Panc1 (cell line): ENCODE data around the gene AGBL5.

Experiments
- POLR2AphosphoS5 ChIP-seq: IDR thresholded peaks from 2 replicates; pipeline ENCODE4 v1.6.1; 2012; ENCODE audit warnings: mild to moderate bottlenecking, low read depth, low read length, moderate library complexity
- SIN3A ChIP-seq: IDR thresholded peaks from 2 replicates; pipeline ENCODE4 v1.6.1; 2012; ENCODE audit warnings: low read depth, mild to moderate bottlenecking, low read length, moderate library complexity, borderline replicate concordance; ENCODE audit not compliant: insufficient read depth
- TCF7L2 ChIP-seq: IDR thresholded peaks from 2 replicates; pipeline ENCODE4 v1.6.1; 2011; ENCODE audit warnings: mild to moderate bottlenecking, low read depth, low read length, inconsistent platforms
- TF ChIP-seq, protein P1 (sequence below): fragments of 450-650 bp; IDR thresholded peaks from 2 replicates; pipeline ENCODE4 v1.5.1; 2017; ENCODE audit warnings: mild to moderate bottlenecking
- TF ChIP-seq, protein P2 (sequence below), 2 experiments: IDR thresholded peaks; 2 replicates each; pipeline ENCODE4 v1.6.1; 2011 to 2012; ENCODE audit warnings: low read depth in 2 of 2, control low read depth in 1 of 2, low read length in 1 of 2, mild to moderate bottlenecking in 1 of 2, moderate library complexity in 1 of 2; ENCODE audit not compliant: insufficient read depth in 1 of 2

DNA sequence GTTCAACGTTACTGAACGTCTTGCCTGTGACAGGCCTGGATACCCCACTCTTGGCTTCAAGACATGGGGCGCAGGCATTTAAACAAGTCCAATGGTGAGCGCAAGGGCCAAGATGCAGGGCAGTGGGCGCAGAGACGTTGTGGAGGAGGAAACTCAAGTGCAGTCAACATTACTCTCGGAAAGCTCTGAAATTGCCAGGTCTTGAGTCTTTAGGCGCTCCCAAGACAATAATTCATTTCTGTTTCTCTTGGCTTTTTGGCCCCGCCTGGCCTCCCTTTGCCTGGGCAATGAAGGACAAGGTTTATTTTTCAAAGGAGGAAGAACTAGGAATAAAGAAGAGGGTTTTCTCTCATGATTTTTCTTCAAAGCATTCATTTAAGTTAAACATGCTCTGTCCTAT is 32.0 kb upstream of the AGBL5 start:
- TF ChIP-seq, protein P1, sequence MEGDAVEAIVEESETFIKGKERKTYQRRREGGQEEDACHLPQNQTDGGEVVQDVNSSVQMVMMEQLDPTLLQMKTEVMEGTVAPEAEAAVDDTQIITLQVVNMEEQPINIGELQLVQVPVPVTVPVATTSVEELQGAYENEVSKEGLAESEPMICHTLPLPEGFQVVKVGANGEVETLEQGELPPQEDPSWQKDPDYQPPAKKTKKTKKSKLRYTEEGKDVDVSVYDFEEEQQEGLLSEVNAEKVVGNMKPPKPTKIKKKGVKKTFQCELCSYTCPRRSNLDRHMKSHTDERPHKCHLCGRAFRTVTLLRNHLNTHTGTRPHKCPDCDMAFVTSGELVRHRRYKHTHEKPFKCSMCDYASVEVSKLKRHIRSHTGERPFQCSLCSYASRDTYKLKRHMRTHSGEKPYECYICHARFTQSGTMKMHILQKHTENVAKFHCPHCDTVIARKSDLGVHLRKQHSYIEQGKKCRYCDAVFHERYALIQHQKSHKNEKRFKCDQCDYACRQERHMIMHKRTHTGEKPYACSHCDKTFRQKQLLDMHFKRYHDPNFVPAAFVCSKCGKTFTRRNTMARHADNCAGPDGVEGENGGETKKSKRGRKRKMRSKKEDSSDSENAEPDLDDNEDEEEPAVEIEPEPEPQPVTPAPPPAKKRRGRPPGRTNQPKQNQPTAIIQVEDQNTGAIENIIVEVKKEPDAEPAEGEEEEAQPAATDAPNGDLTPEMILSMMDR, result no peak
- TF ChIP-seq, protein P2, sequence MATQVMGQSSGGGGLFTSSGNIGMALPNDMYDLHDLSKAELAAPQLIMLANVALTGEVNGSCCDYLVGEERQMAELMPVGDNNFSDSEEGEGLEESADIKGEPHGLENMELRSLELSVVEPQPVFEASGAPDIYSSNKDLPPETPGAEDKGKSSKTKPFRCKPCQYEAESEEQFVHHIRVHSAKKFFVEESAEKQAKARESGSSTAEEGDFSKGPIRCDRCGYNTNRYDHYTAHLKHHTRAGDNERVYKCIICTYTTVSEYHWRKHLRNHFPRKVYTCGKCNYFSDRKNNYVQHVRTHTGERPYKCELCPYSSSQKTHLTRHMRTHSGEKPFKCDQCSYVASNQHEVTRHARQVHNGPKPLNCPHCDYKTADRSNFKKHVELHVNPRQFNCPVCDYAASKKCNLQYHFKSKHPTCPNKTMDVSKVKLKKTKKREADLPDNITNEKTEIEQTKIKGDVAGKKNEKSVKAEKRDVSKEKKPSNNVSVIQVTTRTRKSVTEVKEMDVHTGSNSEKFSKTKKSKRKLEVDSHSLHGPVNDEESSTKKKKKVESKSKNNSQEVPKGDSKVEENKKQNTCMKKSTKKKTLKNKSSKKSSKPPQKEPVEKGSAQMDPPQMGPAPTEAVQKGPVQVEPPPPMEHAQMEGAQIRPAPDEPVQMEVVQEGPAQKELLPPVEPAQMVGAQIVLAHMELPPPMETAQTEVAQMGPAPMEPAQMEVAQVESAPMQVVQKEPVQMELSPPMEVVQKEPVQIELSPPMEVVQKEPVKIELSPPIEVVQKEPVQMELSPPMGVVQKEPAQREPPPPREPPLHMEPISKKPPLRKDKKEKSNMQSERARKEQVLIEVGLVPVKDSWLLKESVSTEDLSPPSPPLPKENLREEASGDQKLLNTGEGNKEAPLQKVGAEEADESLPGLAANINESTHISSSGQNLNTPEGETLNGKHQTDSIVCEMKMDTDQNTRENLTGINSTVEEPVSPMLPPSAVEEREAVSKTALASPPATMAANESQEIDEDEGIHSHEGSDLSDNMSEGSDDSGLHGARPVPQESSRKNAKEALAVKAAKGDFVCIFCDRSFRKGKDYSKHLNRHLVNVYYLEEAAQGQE (IDR thresholded peaks at IDR 0.05; ENCODE audit: insufficient read depth in 1 of 2, low read depth in 2 of 2, low read length in 1 of 2), result no peak
- TF ChIP-seq SIN3A (no peak), POLR2AphosphoS5 (no peak), TCF7L2 (no peak)
